Endothelial cell of umbilical vein (primary cell): ENCODE results near the gene DNAH9. TPM values are rescaled to one million over a fixed set of nuclear protein-coding genes. Genes with fewer than 3 reads are reported as not detected.

ENCODE experiments used
- BruUV-seq: library from RNA; stranded (reverse); fragments of 400-500 nt; replicated peaks from 2 replicates; lab custom pipeline; 2021; lab: Mats Ljungman, UMichigan
- CTCF ChIA-PET: fragments of 300-600, 350-600 bp; sonication (Branson Sonifier 250); formaldehyde crosslinking; loops from one replicate; lab custom pipeline; 2021; ENCODE audit warnings: antibody characterized with exemption, inconsistent platforms; lab: Charles Lee
- POLR2A ChIA-PET: fragments of 300-600, 350-600 bp; sonication (Branson Sonifier 250); formaldehyde crosslinking; loops from one replicate; lab custom pipeline; 2021; ENCODE audit warnings: antibody characterized with exemption, inconsistent platforms; lab: Charles Lee
- DNase-seq: peaks from one replicate; pipeline ENCODE4 v3.0.0-alpha.2; 2011; ENCODE audit warnings: low read depth, low spot score
- FAIRE-seq: peaks from 2 replicates; lab custom pipeline; 2011; peaks lifted over from hg19 to GRCh38; lab: Jason Lieb, UNC
- H2AFZ ChIP-seq: 2 replicates; pipeline ENCODE4 v1.6.0; 2012; ENCODE audit warnings: low read depth, low read length, control low read depth, inconsistent platforms
- H3K27ac ChIP-seq: 2 replicates; pipeline ENCODE4 v1.5.1; 2011; ENCODE audit warnings: low read depth, mild to moderate bottlenecking, control low read depth, low read length, moderate library complexity; ENCODE audit not compliant: insufficient read depth
- H3K27me3 ChIP-seq, 2 experiments: 2 replicates each; pipeline versions ENCODE4 v1.6.0 to v1.6.1; 2011; ENCODE audit warnings: low read length in 2 of 2, mixed read lengths in 1 of 2; ENCODE audit not compliant: control insufficient read depth in 2 of 2, insufficient read depth in 2 of 2
- H3K36me3 ChIP-seq, 2 experiments: 2 replicates in 1 of 2; 3 replicates in 1 of 2; pipeline ENCODE4 v1.5.1; 2011; ENCODE audit warnings: low read length in 2 of 2, mild to moderate bottlenecking in 1 of 2, moderate library complexity in 1 of 2; ENCODE audit not compliant: control insufficient read depth in 2 of 2, insufficient read depth in 2 of 2; ENCODE audit errors: extremely low read depth in 1 of 2
- H3K4me1 ChIP-seq: 3 replicates; pipeline ENCODE4 v1.5.1; 2011; ENCODE audit warnings: mild to moderate bottlenecking, low read length; ENCODE audit not compliant: control insufficient read depth, insufficient read depth; ENCODE audit errors: extremely low read depth
- H3K4me2 ChIP-seq: 2 replicates; pipeline ENCODE4 v1.6.1; 2011; ENCODE audit warnings: low read length, control low read depth, mixed read lengths; ENCODE audit not compliant: insufficient read depth
- H3K4me3 ChIP-seq, 3 experiments: fragments of 200-600 bp in 1 of 3; sonication (generic), shearing (Covaris generic) in 1 of 3; replicated peaks in 1 of 3; 2 replicates each; pipeline ENCODE4 v1.5.1; 2011 to 2016; ENCODE audit warnings: control low read depth in 3 of 3, low read length in 3 of 3, mild to moderate bottlenecking in 2 of 3, inconsistent platforms in 1 of 3, low read depth in 1 of 3, moderate library complexity in 1 of 3; ENCODE audit not compliant: insufficient read depth in 1 of 3
- H3K79me2 ChIP-seq: 2 replicates; pipeline ENCODE4 v1.6.0; 2012; ENCODE audit warnings: low read length, inconsistent platforms; ENCODE audit not compliant: control insufficient read depth, insufficient read depth
- H3K9ac ChIP-seq: replicated peaks from 2 replicates; pipeline ENCODE3; 2011; ENCODE audit warnings: low read length, control low read depth; ENCODE audit not compliant: insufficient read depth; ENCODE audit errors: extremely low read depth
- H3K9me1 ChIP-seq: replicated peaks from 3 replicates; pipeline ENCODE4 v1.6.0; 2011; ENCODE audit warnings: mild to moderate bottlenecking, low read length; ENCODE audit not compliant: control insufficient read depth, insufficient read depth; ENCODE audit errors: extremely low read depth
- H3K9me3 ChIP-seq: replicated peaks from 2 replicates; pipeline ENCODE4 v1.5.1; 2012; ENCODE audit warnings: low read length, inconsistent platforms; ENCODE audit not compliant: control insufficient read depth, insufficient read depth
- H4K20me1 ChIP-seq: replicated peaks from 2 replicates; pipeline ENCODE3; 2011; ENCODE audit warnings: mild to moderate bottlenecking, low read length; ENCODE audit not compliant: control insufficient read depth, insufficient read depth; ENCODE audit errors: extremely low read depth
- GATA2 ChIP-seq: IDR thresholded peaks from 2 replicates; pipeline ENCODE4 v1.7.0; 2011; ENCODE audit warnings: low read depth, mild to moderate bottlenecking, moderate library complexity, mixed read lengths, low read length; ENCODE audit not compliant: insufficient read length, insufficient read depth
- MYC ChIP-seq: IDR thresholded peaks from one replicate; pipeline ENCODE4 v1.6.1; 2011; ENCODE audit warnings: mild to moderate bottlenecking, low read depth, low read length
- POLR2A ChIP-seq: IDR thresholded peaks from 2 replicates; pipeline ENCODE4 v1.6.1; 2012; ENCODE audit warnings: low read depth, mild to moderate bottlenecking, control low read depth, low read length
- POLR2AphosphoS5 ChIP-seq: IDR thresholded peaks from 2 replicates; pipeline ENCODE4 v1.6.1; 2012; ENCODE audit warnings: low read depth, mild to moderate bottlenecking, control low read depth, low read length, moderate library complexity; ENCODE audit not compliant: insufficient read depth
- dilution Hi-C: fragments of 300-500 bp; cut with MboI; formaldehyde crosslinking; loops from one replicate; pipeline ENCODE4 v1.15.0; 2019; ENCODE audit warnings: low sequenced_read_pairs; ENCODE audit not compliant: extremely low pct_ligation_motif_present
- intact Hi-C: fragments of 100-400 bp; cut with micrococcal nuclease; formaldehyde crosslinking; loops from one replicate; pipeline ENCODE4 v1.10.0; 2022
- polyA plus RNA-seq, 4 experiments: library from polyadenylated mRNA; depleted of rRNA in 3 of 4; stranded (reverse) in 3 of 4; unstranded in 1 of 4; fragments of >200 nt; gene quantifications; 2 replicates each; pipeline versions ENCODE4 v1.2.1 to v1.2.3, GENCODE V29; 2011 to 2012; ENCODE audit warnings: missing spikeins in 1 of 4
- total RNA-seq: library from RNA; stranded (reverse); gene quantifications from 2 replicates; pipeline ENCODE4 v1.2.3, GENCODE V29; 2021
- TF ChIP-seq, protein P1 (sequence below), 2 donors: IDR thresholded peaks; 1 replicate in 1 of 2; 2 replicates in 1 of 2; pipeline ENCODE4 v1.5.1; 2011; ENCODE audit warnings: low read length in 2 of 2, mild to moderate bottlenecking in 2 of 2, moderate library complexity in 2 of 2, control low read depth in 1 of 2, inconsistent platforms in 1 of 2, low read depth in 1 of 2; ENCODE audit not compliant: insufficient read depth in 1 of 2; ENCODE audit errors: extremely low read depth in 1 of 2

DNAH9 gene
- total and polyA plus RNA-seq, 2 donors (not counting 3 experiments of a cell fraction or from before 2014, with no cell fraction given), result not detected

GRCh38 chr17:11953924-11954323 lies 355.7 kb downstream of the DNAH9 start:
- intact Hi-C loops, result no loop called here
- TF ChIP-seq MYC (no peak), POLR2A (no peak), GATA2 (no peak), POLR2AphosphoS5 (no peak)
- BruUV-seq, result no TSS peak
- Histone ChIP-seq H4K20me1 (no peaks in the 10 kb centered on the region), H3K27me3 (no peaks in the 10 kb centered on the region), H3K4me2 (no peak overlapping the region), H3K79me2 (no peaks in the 10 kb centered on the region), H3K9me3 (no peaks in the 10 kb centered on the region), H3K27ac (no peak overlapping the region), H2AFZ (no peak overlapping the region), H3K9ac (no peak overlapping the region), H3K36me3 (no peaks in the 10 kb centered on the region), H3K9me1 (no peaks in the 10 kb centered on the region), H3K4me1 (no peaks in the 10 kb centered on the region), H3K4me3 (no peak overlapping the region)
- ChIA-PET CTCF (interaction anchor here (1.3 kb wide), 1 partner anchor 9 kb away, joined by 4 read pairs; no protein-coding TSS in a partner anchor), POLR2A (no interaction called here)
- DNase-seq (no peak), FAIRE-seq (no peak)
- dilution Hi-C loops, result no loop called here

- intact Hi-C loops, result no loop called here
- no peaks in the 10 kb centered on the region for H3K36me3 ChIP-seq
- CTCF ChIA-PET, result interaction anchor here (1.3 kb wide), 1 partner anchor 10 kb away, joined by 4 read pairs; no protein-coding TSS in a partner anchor
- H3K9ac ChIP-seq, result no peak overlapping the region
- FAIRE-seq (no peak), DNase-seq (no peak)
- BruUV-seq, result no TSS peak
- no peaks in the 10 kb centered on the region for H3K9me3 ChIP-seq
- H3K4me1 ChIP-seq, result no peaks in the 10 kb centered on the region
- no peaks in the 10 kb centered on the region for H3K27me3 ChIP-seq
- dilution Hi-C loops, result no loop called here
- H4K20me1 ChIP-seq, result no peaks in the 10 kb centered on the region
- no peak overlapping the region for H3K4me3 ChIP-seq
- POLR2A ChIA-PET, result no interaction called here
- no peak overlapping the region for H3K4me2 ChIP-seq
- TF ChIP-seq, protein P1, sequence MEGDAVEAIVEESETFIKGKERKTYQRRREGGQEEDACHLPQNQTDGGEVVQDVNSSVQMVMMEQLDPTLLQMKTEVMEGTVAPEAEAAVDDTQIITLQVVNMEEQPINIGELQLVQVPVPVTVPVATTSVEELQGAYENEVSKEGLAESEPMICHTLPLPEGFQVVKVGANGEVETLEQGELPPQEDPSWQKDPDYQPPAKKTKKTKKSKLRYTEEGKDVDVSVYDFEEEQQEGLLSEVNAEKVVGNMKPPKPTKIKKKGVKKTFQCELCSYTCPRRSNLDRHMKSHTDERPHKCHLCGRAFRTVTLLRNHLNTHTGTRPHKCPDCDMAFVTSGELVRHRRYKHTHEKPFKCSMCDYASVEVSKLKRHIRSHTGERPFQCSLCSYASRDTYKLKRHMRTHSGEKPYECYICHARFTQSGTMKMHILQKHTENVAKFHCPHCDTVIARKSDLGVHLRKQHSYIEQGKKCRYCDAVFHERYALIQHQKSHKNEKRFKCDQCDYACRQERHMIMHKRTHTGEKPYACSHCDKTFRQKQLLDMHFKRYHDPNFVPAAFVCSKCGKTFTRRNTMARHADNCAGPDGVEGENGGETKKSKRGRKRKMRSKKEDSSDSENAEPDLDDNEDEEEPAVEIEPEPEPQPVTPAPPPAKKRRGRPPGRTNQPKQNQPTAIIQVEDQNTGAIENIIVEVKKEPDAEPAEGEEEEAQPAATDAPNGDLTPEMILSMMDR (IDR thresholded peaks at IDR 0.05; ENCODE audit: extremely low read depth in 1 of 2, insufficient read depth in 1 of 2, low read depth in 1 of 2, low read length in 2 of 2), result no peak
- no peak for TF ChIP-seq POLR2AphosphoS5
- H2AFZ ChIP-seq, result no peak overlapping the region
- H3K79me2 ChIP-seq, result no peaks in the 10 kb centered on the region
- no peaks in the 10 kb centered on the region for H3K9me1 ChIP-seq
- H3K27ac ChIP-seq, result no peak overlapping the region
Observed at GRCh38 chr17:11954936-11955335, 356.7 kb downstream of the DNAH9 start.
